K562 (cell line): ENCODE measurements around the gene VWA3A. TPM values are rescaled to one million over a fixed set of nuclear protein-coding genes. Genes with fewer than 3 reads are reported as not detected.

Experiments used
- DDX20 ChIP-seq: fragments of 450-650 bp; IDR thresholded peaks from 2 replicates; pipeline ENCODE4 v1.6.1; 2016; ENCODE audit warnings: missing genetic modification characterization, low read depth, mild to moderate bottlenecking, missing compliant biosample characterization, moderate library complexity
- ETS2 ChIP-seq: IDR thresholded peaks from 2 replicates; pipeline ENCODE4 v1.6.1; 2016; ENCODE audit warnings: borderline replicate concordance, missing genetic modification characterization, mild to moderate bottlenecking, moderate library complexity, missing compliant biosample characterization; ENCODE audit not compliant: poor library complexity, severe bottlenecking
- ETV1 ChIP-seq: fragments of 450-650 bp; conservative IDR thresholded peaks from 2 replicates; pipeline ENCODE4 v1.6.1; 2016; ENCODE audit warnings: missing genetic modification characterization, control low read depth, low read depth, missing compliant biosample characterization
- KAT7 ChIP-seq: sonication (generic); formaldehyde crosslinking; IDR thresholded peaks from 2 replicates; pipeline ENCODE4 v1.8.0; 2022; ENCODE audit warnings: missing genetic modification reagents, mild to moderate bottlenecking, borderline replicate concordance
- KDM1A ChIP-seq, 2 experiments: fragments of 450-650 bp; IDR thresholded peaks; 2 replicates each; pipeline ENCODE4 v1.6.1; 2016; ENCODE audit warnings: mild to moderate bottlenecking in 2 of 2
- MAZ ChIP-seq, 2 experiments: fragments of 450-650 bp in 1 of 2; sonication (generic) in 1 of 2; formaldehyde crosslinking; IDR thresholded peaks in 1 of 2; conservative IDR thresholded peaks in 1 of 2; 2 replicates each; pipeline versions ENCODE4 v1.4.0 to v1.5.0; 2020; ENCODE audit warnings: mild to moderate bottlenecking in 1 of 2, missing genetic modification reagents in 1 of 2
- MXI1 ChIP-seq: IDR thresholded peaks from 2 replicates; pipeline ENCODE4 v1.6.1; 2011; ENCODE audit warnings: low read depth, mild to moderate bottlenecking, improper control_type of control experiment, low read length
- NEUROD1 ChIP-seq: fragments of 150-350 bp; IDR thresholded peaks from 2 replicates; pipeline ENCODE4 v1.6.1; 2014; ENCODE audit warnings: borderline replicate concordance, low read length, low read depth; ENCODE audit not compliant: partially characterized antibody
- NR1H2 ChIP-seq: sonication (generic); formaldehyde crosslinking; IDR thresholded peaks from 2 replicates; pipeline ENCODE4 v1.4.0; 2020; ENCODE audit warnings: mild to moderate bottlenecking, missing genetic modification reagents
- PHF21A ChIP-seq: fragments of 450-650 bp; IDR thresholded peaks from 2 replicates; pipeline ENCODE4 v1.6.1; 2017; ENCODE audit warnings: low read depth, borderline replicate concordance
- SPI1 ChIP-seq: IDR thresholded peaks from 2 replicates; pipeline ENCODE4 v1.6.1; 2011; ENCODE audit warnings: low read depth, low read length, control low read depth, borderline replicate concordance
- TCFL5 ChIP-seq: fragments of 250-450 bp; sonication (Bioruptor Pico); conservative IDR thresholded peaks from 2 replicates; pipeline ENCODE4 v1.6.1; 2021; ENCODE audit warnings: mild to moderate bottlenecking, moderate library complexity, matching md5 sums
- ZNF124 ChIP-seq: sonication (generic); formaldehyde crosslinking; IDR thresholded peaks from 2 replicates; pipeline ENCODE4 v1.8.1; 2022; ENCODE audit warnings: missing genetic modification reagents
- ZNF146 ChIP-seq: IDR thresholded peaks from one replicate; pipeline ENCODE4 v1.6.1; 2018; ENCODE audit warnings: missing compliant biosample characterization; ENCODE audit not compliant: unreplicated experiment
- ZNF311 ChIP-seq: fragments of 250-450 bp; sonication (Bioruptor Pico); IDR thresholded peaks from 2 replicates; pipeline ENCODE4 v1.4.0; 2020; ENCODE audit warnings: mild to moderate bottlenecking, moderate library complexity
- polyA plus RNA-seq, 8 experiments: library from polyadenylated mRNA; depleted of rRNA in 4 of 8; stranded (reverse) in 5 of 8; unstranded in 3 of 8; fragments of >200 nt; fragmentation: Nextera tagmentation in 2 of 8; fragmentation: Illumina TruSeq in 1 of 8; extraction: Ambion mirVana in 2 of 8; extraction: Trizol in 1 of 8; gene quantifications; 2 replicates each; pipeline versions ENCODE4 v1.2.1 to v1.2.3, GENCODE V29; 2011 to 2014; ENCODE audit warnings: inconsistent platforms in 1 of 8, missing spikeins in 1 of 8
- total RNA-seq, 7 experiments: library from RNA; depleted of rRNA in 6 of 7; stranded (reverse); fragments of >200 nt in 6 of 7; fragmentation: Illumina TruSeq in 2 of 7; extraction: Trizol in 2 of 7; gene quantifications; 2 replicates each; pipeline versions ENCODE4 v1.2.1 to v1.2.3, GENCODE V29; 2011 to 2021; ENCODE audit warnings: low replicate concordance in 1 of 7
- TF ChIP-seq, protein P1 (sequence below): fragments of 250-450 bp; sonication (Bioruptor Pico); IDR thresholded peaks from 2 replicates; pipeline ENCODE4 v1.8.0; 2022; ENCODE audit warnings: moderate library complexity, mild to moderate bottlenecking, inconsistent platforms
- TF ChIP-seq, protein P2 (sequence below), 3 experiments: fragments of 200-800 bp in 1 of 3; fragments of 250-450 bp in 1 of 3; fragments of 450-650 bp in 1 of 3; sonication (Bioruptor Pico) in 1 of 3; sonication (Bioruptor generic) in 1 of 3; formaldehyde crosslinking in 1 of 3; IDR thresholded peaks; 2 replicates each; pipeline versions ENCODE4 v1.6.1 to v1.8.0; 2016 to 2022; ENCODE audit warnings: mild to moderate bottlenecking in 2 of 3, missing genetic modification characterization in 2 of 3, missing compliant biosample characterization in 1 of 3, moderate library complexity in 1 of 3
- TF ChIP-seq, protein P3 (sequence below): sonication (generic); formaldehyde crosslinking; IDR thresholded peaks from 2 replicates; pipeline ENCODE4 v1.8.1; 2023; ENCODE audit warnings: mild to moderate bottlenecking, missing genetic modification reagents, moderate library complexity
- TF ChIP-seq, protein P4 (sequence below): IDR thresholded peaks from 2 replicates; pipeline ENCODE4 v1.6.1; 2011; ENCODE audit warnings: borderline replicate concordance, low read depth, mild to moderate bottlenecking, moderate library complexity, low read length; ENCODE audit not compliant: insufficient read depth, poor library complexity, severe bottlenecking

The VWA3A gene
- total and polyA plus RNA-seq, 9 of the 15 experiments (the other 6 are each of a cell fraction or from before 2014, with no cell fraction given) = not detected

DNA sequence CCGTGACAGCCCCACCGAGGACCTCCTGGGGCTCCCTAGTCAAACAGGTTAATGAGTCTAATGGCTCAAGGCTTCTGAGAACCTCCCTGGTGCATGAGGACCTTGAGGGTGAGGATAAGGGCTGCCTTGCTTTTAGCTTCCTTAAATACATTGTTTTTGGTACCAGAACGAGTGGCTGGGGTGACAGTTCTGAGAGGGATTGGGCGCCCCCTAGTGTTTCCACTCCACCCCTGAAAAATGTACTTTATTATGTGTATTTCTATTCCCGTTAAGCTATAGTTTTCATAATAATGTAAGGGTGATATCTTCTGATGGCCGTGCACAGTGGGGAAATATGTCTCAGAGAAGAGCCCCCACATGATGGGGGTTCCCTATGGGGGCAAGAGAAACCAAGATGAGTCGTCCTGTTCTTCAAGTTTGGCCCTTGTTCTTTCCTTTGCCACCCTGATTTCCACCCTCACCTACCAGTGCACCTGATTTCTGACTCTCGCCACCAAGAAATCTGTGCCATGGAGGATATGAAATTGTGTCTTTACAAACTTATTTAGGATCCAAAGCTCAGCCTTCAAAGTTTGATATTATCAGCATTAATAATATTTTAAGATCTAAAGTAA, 14.5 kb upstream of the VWA3A start (continued):
- TF ChIP-seq, protein P1, sequence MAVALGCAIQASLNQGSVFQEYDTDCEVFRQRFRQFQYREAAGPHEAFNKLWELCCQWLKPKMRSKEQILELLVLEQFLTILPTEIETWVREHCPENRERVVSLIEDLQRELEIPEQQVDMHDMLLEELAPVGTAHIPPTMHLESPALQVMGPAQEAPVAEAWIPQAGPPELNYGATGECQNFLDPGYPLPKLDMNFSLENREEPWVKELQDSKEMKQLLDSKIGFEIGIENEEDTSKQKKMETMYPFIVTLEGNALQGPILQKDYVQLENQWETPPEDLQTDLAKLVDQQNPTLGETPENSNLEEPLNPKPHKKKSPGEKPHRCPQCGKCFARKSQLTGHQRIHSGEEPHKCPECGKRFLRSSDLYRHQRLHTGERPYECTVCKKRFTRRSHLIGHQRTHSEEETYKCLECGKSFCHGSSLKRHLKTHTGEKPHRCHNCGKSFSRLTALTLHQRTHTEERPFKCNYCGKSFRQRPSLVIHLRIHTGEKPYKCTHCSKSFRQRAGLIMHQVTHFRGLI (CRISPR knock-in tag) = no peak
- TF ChIP-seq TCFL5 (CRISPR knock-in tag) (no peak), MXI1 (no peak), MAZ (CRISPR knock-in tag; conservative IDR thresholded peaks at IDR 0.05 in 1 of 2, IDR thresholded peaks at IDR 0.05 in 1 of 2) (no peak), KAT7 (0 out of 2 replicates have a peak, but pooled peaks have one; percentile 24), ZNF124 (CRISPR knock-in tag) (no peak), NEUROD1 (no peak), KDM1A (IDR thresholded peaks at IDR 0.05) (no peak), ZNF146 (CRISPR knock-in tag) (no peak), DDX20 (tag) (no peak), SPI1 (no peak), PHF21A (no peak), ZNF311 (CRISPR knock-in tag) (no peak), NR1H2 (CRISPR knock-in tag) (no peak), ETV1 (tag) (no peak), ETS2 (tag) (no peak)
- TF ChIP-seq, protein P2, sequence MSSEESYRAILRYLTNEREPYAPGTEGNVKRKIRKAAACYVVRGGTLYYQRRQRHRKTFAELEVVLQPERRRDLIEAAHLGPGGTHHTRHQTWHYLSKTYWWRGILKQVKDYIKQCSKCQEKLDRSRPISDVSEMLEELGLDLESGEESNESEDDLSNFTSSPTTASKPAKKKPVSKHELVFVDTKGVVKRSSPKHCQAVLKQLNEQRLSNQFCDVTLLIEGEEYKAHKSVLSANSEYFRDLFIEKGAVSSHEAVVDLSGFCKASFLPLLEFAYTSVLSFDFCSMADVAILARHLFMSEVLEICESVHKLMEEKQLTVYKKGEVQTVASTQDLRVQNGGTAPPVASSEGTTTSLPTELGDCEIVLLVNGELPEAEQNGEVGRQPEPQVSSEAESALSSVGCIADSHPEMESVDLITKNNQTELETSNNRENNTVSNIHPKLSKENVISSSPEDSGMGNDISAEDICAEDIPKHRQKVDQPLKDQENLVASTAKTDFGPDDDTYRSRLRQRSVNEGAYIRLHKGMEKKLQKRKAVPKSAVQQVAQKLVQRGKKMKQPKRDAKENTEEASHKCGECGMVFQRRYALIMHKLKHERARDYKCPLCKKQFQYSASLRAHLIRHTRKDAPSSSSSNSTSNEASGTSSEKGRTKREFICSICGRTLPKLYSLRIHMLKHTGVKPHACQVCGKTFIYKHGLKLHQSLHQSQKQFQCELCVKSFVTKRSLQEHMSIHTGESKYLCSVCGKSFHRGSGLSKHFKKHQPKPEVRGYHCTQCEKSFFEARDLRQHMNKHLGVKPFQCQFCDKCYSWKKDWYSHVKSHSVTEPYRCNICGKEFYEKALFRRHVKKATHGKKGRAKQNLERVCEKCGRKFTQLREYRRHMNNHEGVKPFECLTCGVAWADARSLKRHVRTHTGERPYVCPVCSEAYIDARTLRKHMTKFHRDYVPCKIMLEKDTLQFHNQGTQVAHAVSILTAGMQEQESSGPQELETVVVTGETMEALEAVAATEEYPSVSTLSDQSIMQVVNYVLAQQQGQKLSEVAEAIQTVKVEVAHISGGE (CRISPR knock-in tag; IDR thresholded peaks at IDR 0.05) = no peak
- TF ChIP-seq, protein P3, sequence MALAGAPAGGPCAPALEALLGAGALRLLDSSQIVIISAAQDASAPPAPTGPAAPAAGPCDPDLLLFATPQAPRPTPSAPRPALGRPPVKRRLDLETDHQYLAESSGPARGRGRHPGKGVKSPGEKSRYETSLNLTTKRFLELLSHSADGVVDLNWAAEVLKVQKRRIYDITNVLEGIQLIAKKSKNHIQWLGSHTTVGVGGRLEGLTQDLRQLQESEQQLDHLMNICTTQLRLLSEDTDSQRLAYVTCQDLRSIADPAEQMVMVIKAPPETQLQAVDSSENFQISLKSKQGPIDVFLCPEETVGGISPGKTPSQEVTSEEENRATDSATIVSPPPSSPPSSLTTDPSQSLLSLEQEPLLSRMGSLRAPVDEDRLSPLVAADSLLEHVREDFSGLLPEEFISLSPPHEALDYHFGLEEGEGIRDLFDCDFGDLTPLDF (CRISPR knock-in tag) = no peak
- TF ChIP-seq, protein P4, sequence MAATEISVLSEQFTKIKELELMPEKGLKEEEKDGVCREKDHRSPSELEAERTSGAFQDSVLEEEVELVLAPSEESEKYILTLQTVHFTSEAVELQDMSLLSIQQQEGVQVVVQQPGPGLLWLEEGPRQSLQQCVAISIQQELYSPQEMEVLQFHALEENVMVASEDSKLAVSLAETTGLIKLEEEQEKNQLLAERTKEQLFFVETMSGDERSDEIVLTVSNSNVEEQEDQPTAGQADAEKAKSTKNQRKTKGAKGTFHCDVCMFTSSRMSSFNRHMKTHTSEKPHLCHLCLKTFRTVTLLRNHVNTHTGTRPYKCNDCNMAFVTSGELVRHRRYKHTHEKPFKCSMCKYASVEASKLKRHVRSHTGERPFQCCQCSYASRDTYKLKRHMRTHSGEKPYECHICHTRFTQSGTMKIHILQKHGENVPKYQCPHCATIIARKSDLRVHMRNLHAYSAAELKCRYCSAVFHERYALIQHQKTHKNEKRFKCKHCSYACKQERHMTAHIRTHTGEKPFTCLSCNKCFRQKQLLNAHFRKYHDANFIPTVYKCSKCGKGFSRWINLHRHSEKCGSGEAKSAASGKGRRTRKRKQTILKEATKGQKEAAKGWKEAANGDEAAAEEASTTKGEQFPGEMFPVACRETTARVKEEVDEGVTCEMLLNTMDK = peak; percentile 29
